Stimulated activated CD4-positive, alpha-beta T cell treated with anti-CD3 and anti-CD28 coated beads, Interleukin-4, amount 100 ng/mL, for 4 hours (primary cell): ENCODE measurements around the gene TBC1D20.
"Not testable (repeated sequence)": the region's sequence is repeated elsewhere in the genome, so short reads cannot be mapped to it uniquely, and the experiment has no call there.

Experiments
- DNase-seq, 2 experiments: peaks; one replicate each; pipeline ENCODE4 v3.0.0-alpha.2; 2020

Gene TBC1D20

GRCh38 chr20:462199-462991, at the start of gene TBC1D20:
Gene TBC1D20 (minus strand): TSS chr20:462533. CDS start chr20:462405, 128 bp downstream.
- DNase-seq: peak; percentile 83 to 84

- not testable (repeated sequence) for DNase-seq
These were observed 48.2 kb upstream of the TBC1D20 start for GRCh38 chr20:510328-511057.

- not testable (repeated sequence) for DNase-seq
These were observed 46.0 kb upstream of the TBC1D20 start for GRCh38 chr20:508364-508787.

- no peak for DNase-seq
These were observed 45.5 kb upstream of the TBC1D20 start for GRCh38 chr20:507761-508332.

GRCh38 chr20:507006-507758, 44.8 kb upstream of the TBC1D20 start:
- no peak for DNase-seq

GRCh38 chr20:504632-505075, 42.3 kb upstream of the TBC1D20 start:
- no peak for DNase-seq

- DNase-seq: no peak
These were observed 40.9 kb upstream of the TBC1D20 start for GRCh38 chr20:503048-503737.

GRCh38 chr20:497979-498378, 35.6 kb upstream of the TBC1D20 start:
- DNase-seq: no peak

GRCh38 chr20:496126-496696, 33.9 kb upstream of the TBC1D20 start:
- DNase-seq: no peak

GRCh38 chr20:492159-492558, 29.8 kb upstream of the TBC1D20 start:
- no peak for DNase-seq

GRCh38 chr20:487655-488054, 25.3 kb upstream of the TBC1D20 start:
- no peak for DNase-seq

GRCh38 chr20:483815-484644, 21.7 kb upstream of the TBC1D20 start:
- DNase-seq: no peak

GRCh38 chr20:481167-481566, 18.8 kb upstream of the TBC1D20 start:
- DNase-seq: no peak

- no peak for DNase-seq
These were observed 17.7 kb upstream of the TBC1D20 start for GRCh38 chr20:480044-480443.

GRCh38 chr20:479487-479886, 17.2 kb upstream of the TBC1D20 start:
- no peak for DNase-seq

GRCh38 chr20:478949-479429, 16.7 kb upstream of the TBC1D20 start:
- DNase-seq: no peak

- no peak for DNase-seq
These were observed 15.9 kb upstream of the TBC1D20 start for GRCh38 chr20:478010-478948.

- DNase-seq: not testable (repeated sequence)
These were observed 14.4 kb upstream of the TBC1D20 start for GRCh38 chr20:476561-477249.
